OCI-M2 (cell line): ENCODE results near the gene TMEM248.
"Not testable (repeated sequence)": the region's sequence is repeated elsewhere in the genome, so short reads cannot be mapped to it uniquely, and the experiment has no call there.

Source experiments
- DNase-seq: peaks from one replicate; lab custom pipeline; 2025; ENCODE audit not compliant: unreplicated experiment; lab: John Stamatoyannopoulos, UW

Gene TMEM248

GRCh38 chr7:66996444-66997191 lies 75.6 kb downstream of the TMEM248 start, which contains the start of gene TYW1:
TSS of gene TYW1 (plus strand) at chr7:66996833. CDS start at chr7:66996979, 146 bp downstream.
- DNase-seq, result peak; percentile 87

GRCh38 chr7:67000601-67001258 lies 79.7 kb downstream of the TMEM248 start:
- not testable (repeated sequence) for DNase-seq

GRCh38 chr7:67004145-67004544 lies 83.1 kb downstream of the TMEM248 start:
- not testable (repeated sequence) for DNase-seq

GRCh38 chr7:67006965-67007364 lies 85.9 kb downstream of the TMEM248 start:
- no peak for DNase-seq
